ENCODE measurements around the gene UGT1A5.

The UGT1A5 gene

GRCh38 chr2:233780771-233781170 is 68.1 kb downstream of the UGT1A5 start:
- no peak for DNase-seq (ENCODE audit: low spot score)

- DNase-seq (ENCODE audit: low spot score): no peak
Observed at GRCh38 chr2:233789554-233789953, 76.8 kb downstream of the UGT1A5 start.

GRCh38 chr2:233791151-233791882 is 78.6 kb downstream of the UGT1A5 start:
- DNase-seq (ENCODE audit: low spot score): no peak

- no peak for DNase-seq (ENCODE audit: low spot score)
Observed at GRCh38 chr2:233791883-233792329, 79.2 kb downstream of the UGT1A5 start.

DNA sequence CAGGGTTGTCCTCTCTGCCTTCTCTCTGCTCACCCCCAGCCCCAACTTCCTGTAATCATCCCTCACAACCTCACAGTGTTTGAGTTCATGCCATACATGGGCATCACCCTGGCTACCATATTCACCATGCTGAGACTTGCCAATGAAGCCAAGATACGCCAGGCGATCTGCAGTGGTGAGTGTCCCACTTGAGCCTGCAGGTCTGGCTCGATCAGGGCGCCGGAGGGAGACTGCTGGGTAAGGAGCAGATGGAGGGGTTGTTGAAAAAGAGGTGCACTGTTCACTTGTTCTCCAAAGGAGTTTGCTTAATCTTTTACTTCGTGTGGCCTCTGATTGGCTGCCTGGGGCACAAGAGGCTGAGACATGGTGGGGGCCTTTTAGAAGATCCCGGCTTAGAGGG is 80.0 kb downstream of the UGT1A5 start:
- no peak for DNase-seq (ENCODE audit: low spot score)

DNA sequence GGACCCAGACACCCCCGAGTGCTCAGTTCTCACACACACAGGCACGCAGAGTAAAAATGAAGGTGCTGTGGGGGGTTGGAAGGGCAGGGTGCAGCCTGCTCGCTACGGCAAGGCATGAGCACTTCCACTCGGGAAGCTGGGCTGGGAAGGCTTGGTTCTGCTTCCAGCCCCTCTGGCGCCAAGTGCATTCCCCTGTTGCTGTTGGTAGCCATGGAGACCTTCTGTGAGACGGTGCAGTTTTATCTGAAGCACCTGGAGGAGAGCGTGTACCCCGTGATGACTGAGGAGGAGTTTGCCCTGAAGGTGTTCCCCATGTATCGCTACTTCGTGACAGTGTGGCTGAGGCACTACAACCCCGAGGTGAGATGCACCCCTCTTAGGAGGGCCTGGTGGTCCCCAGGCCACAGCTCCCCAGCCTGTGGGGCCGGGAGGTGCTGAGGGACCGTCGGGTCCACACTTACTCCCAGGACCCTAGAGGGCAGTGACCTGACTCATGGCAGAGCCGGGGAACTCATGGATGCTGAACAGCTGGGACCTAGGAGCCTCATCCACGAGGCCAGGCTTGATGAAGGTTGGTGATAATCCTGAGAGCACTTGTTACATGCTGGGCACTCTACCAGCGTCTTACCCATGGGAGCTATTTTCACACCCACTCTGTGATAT is 80.9 kb downstream of the UGT1A5 start:
- no peak for DNase-seq (ENCODE audit: low spot score)

- DNase-seq (ENCODE audit: low spot score): no peak
Observed at GRCh38 chr2:233794128-233794658, 81.5 kb downstream of the UGT1A5 start.

DNA sequence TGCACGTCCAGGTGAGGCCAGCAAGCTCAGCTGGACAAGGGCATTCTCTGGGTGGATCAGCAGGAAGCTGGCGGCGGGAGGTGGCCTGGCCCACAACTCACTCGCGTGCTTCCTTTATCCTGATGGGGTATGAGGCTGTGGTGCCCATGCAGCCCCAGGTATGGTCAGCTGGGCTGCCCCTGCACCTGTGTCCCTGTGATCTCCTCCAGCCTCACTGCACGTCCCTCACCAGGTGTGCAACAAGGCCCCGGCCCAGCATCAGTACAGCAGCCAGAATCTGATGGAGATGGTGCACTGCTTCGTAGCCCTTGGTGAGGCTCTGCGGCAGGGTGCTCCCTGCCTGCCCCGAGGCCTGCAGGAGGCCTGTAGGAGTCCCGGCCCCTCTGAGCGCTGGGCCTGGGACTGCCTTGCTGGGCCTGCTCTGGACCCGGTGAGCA is 83.0 kb downstream of the UGT1A5 start:
- no peak for DNase-seq (ENCODE audit: low spot score)

GRCh38 chr2:233796254-233796653 is 83.5 kb downstream of the UGT1A5 start:
- no peak for DNase-seq (ENCODE audit: low spot score)

GRCh38 chr2:233798335-233799086 is 85.8 kb downstream of the UGT1A5 start:
- DNase-seq (ENCODE audit: low spot score): no peak

DNA sequence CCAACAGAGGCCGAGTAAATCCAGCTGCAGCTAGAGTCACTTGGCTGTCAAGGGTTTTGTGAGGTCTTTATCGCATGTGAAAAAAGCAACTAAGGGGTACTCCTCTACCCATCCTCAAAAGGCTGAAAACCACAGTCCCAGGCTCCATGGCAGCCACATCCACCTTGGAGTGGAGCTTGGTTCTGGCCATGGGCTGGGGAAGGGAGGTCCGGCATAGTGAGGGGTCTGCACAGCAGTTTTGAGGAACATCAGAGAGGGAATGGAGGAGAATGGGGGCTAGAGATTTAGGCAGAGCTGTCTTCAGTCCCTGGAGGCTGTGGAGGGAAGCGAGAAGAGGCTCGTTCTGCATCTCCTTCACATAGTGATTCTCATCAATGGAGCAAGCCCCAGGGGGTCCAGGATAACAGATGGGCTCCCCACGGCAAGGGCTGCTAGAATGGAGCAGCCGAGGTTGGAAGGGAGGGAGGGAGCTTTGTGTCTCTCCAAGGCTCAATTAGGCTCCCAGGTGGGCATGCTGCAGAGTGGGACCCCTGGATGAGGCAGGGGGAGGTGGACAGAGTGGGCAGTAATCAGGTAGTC is 86.5 kb downstream of the UGT1A5 start:
- no peak for DNase-seq (ENCODE audit: low spot score)

GRCh38 chr2:233799716-233800115 is 87.0 kb downstream of the UGT1A5 start:
- DNase-seq (ENCODE audit: low spot score): no peak

DNA sequence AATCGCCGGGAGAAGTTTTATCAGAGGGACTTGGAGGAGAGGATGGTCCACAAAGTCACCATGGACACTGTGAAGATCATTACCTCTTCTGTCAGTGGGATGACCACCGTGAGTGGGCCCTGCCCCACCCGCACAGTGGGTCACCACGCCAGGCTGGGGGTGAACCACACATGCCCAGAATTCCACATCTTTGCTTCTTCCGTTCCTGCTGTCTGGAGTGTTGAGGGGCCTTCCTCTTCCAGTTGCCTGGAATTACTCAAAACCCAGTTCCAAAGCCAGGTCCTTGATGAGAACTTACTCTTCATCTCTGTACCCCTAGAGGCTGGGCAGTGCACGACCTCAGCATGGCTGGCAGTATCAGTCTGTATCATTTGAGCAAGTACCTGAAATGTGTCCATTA is 87.5 kb downstream of the UGT1A5 start:
- DNase-seq (ENCODE audit: low spot score): no peak

DNA sequence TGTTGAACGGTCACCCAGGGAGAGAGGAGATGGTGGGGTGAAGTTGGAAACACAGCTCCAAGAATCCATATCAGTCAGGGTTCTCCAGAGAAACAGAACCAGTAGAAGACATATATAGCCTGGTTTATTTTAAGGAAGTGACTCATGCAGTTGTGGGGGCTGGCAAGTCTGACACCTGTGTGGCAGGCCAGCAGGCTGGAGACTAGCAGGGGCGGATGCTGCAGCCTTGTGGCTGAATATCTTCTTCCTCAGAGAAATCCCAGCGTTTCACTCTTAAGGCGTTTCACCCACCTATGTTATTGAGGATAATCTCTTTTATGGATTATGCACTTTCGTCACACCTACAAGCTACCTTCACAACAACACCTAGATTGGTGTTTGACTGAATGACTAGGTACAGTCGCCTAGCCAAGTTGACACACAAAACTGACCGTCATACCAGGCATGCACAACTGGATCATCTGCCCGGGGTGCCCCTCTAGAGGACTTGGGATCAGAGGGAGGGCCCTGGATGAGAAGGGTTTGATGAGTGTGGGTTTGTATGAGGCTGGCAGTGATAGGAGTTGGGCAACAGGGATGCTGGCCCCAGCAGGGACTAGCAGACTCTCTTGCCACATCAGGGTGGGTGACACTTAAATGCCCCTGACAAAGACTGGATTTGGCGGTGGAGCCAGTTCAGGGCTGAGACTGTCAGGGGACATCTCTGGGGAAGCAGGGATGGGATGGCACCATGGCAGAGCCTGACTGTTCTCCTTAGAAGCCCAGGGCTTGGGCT is 88.8 kb downstream of the UGT1A5 start:
- no peak for DNase-seq (ENCODE audit: low spot score)

- DNase-seq (ENCODE audit: low spot score): no peak
Observed at GRCh38 chr2:233802132-233802815, 89.6 kb downstream of the UGT1A5 start.

DNA sequence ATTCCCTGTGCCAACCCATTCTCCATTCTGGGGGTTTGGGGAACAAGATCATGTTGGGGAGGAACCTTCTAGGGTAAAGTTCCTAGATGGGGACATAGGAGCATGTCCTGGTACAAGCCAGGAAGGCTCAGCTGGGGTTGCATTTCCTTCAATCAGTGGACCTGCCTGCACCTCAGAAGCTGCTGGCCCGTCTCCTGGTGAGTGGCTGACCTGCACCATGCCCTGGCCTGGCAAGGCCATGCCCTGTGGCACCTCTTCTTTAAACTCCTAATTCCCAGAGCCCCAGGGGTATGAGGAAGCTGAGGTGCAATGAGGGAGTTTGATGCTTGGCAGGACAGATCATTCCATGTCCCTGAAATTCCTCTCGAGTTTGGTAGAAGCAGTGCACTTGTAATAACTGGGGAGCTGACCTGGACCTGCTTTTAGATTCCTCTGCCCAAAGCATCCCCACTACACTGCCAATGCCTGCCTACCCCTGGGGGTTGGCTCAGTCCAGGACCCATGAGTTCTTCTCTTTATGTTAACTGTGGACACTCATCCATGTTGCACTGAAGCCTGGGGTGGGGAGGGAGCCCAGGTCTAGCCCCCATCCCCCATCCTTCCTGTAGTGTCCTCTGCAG is 90.7 kb downstream of the UGT1A5 start:
- no peak for DNase-seq (ENCODE audit: low spot score)

DNA sequence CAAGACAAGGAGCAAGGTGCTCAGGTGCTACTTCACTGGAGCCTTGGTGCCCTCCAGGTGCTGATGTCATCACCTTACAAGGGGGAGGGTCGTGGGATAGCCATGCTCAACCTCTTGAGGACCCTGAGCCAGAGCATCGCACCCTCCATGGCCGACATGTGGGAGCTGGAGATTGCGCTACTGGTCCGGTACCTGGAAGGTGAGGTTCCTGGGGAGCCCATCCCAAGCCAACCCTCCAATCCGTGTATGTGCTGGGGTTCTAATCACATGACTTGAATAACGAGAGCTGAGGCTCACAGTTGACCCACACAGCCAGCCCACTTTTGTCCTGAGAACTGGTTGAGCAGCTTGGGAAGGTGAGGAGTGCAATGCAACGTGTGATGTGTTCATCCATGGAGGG is 91.3 kb downstream of the UGT1A5 start:
- no peak for DNase-seq (ENCODE audit: low spot score)

- no peak for DNase-seq (ENCODE audit: low spot score)
Observed at GRCh38 chr2:233807215-233807865, 94.6 kb downstream of the UGT1A5 start.

DNA sequence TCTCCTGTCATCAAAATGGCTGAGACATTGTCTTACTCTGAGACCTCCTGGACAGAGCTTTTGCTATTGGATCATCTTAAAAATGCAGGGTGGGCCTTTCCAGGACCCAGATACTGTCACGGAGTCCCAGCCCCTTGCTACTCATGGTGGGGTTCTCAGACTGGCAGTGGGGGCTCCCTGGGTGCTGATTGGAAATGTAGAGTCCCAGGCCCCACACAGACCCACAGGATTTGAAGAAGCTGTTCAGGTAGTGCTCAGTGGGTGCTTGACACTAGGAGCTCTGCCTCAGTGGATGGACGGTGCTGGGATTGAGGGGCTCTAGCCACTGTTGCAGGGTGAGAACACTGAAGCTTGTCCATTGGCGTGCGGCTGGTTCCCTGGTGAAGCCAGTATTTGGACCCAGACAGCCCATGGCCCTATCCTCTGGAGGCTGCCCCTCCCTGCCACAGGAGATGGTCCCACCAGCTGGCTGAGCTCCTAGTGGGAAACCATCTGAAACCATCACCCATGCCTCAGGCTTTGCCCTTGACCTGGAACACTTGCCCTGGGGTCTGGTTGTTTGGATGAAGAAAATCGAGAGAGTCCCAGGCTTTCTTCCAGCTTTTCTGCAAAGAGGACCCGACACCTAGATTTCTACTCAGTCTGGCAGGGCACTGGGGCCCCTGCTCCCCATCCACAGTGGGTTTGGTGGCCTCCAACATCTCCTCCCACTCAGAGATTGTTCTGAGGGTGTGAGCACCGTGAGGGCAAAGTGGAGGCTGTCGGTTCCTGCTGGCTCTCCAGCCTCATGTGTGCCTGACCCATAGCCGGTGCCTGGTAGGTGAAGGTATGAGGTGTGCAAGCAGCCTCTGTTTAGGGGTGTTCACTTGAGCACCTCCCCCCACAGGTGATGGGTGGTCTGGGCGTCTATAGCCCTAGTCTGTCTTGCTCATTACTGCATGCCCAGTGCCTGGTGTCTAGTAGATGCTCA is 95.5 kb downstream of the UGT1A5 start:
- DNase-seq (ENCODE audit: low spot score): no peak
